GM23338 (cell line): Measurements from ENCODE around the gene SKP1.

Source experiments
- CTCF ChIP-seq, 2 experiments: fragments of 200-600 bp in 1 of 2; sonication (generic) in 1 of 2; conservative IDR thresholded peaks; 2 replicates each; pipeline versions ENCODE4 v1.5.1 to v1.6.1; 2016 to 2017; ENCODE audit warnings: antibody characterized with exemption in 2 of 2, low read depth in 2 of 2, mild to moderate bottlenecking in 2 of 2, moderate library complexity in 1 of 2
- EZH2 ChIP-seq: fragments of 200-600 bp; sonication (generic); IDR thresholded peaks from one replicate; pipeline ENCODE4 v1.8.0; 2017; ENCODE audit warnings: antibody characterized with exemption, mild to moderate bottlenecking, low read depth; ENCODE audit not compliant: unreplicated experiment

- TF ChIP-seq CTCF (conservative IDR thresholded peaks at IDR 0.05; ENCODE audit: low read depth in 2 of 2) = no peak
- TF ChIP-seq EZH2 = no peak
Observed at GRCh38 chr5:134127988-134128647, 48.6 kb downstream of the SKP1 start.
